IPS-NIHi11 (cell line): ENCODE measurements around the gene OR51M1.

Source experiments
- DNase-seq: peaks from one replicate; pipeline ENCODE4 v3.0.0; 2012; ENCODE audit warnings: mixed read lengths, low spot score

OR51M1 gene

DNA sequence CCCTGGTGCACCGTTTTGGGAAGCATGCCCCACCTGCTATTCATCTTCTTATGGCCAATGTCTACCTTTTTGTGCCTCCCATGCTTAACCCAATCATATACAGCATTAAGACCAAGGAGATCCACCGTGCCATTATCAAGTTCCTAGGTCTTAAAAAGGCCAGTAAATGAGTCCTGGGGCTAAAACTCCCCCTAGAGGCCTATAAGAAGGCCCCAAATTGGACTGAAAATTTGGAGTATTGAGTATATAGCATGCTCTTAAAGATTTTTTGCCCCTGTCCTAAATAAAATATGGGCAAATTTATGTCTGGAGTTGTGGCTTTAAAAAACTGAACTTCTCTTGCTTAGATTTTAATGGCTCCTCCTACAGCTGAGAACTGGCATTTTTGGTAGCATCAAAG lies 6.6 kb downstream of the OR51M1 start:
- no peak for DNase-seq

DNA sequence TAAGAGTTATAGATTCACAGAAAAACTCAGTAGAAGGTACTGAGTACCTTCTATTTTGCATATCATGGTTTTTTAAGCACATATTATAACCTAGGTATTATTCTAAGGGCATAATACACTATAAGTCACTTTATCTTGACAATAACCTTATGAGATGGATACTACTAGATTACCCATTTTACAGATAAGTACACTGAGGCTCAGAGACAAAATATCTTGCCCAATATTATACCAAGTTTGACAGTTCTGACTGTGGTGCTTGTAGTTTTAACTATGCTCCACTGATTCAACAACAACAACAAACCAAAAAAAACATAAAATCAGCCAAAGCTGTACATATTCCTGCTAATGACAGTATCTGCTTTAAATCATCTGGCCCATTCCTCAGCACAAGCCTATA lies 10.5 kb downstream of the OR51M1 start:
- DNase-seq: no peak

DNA sequence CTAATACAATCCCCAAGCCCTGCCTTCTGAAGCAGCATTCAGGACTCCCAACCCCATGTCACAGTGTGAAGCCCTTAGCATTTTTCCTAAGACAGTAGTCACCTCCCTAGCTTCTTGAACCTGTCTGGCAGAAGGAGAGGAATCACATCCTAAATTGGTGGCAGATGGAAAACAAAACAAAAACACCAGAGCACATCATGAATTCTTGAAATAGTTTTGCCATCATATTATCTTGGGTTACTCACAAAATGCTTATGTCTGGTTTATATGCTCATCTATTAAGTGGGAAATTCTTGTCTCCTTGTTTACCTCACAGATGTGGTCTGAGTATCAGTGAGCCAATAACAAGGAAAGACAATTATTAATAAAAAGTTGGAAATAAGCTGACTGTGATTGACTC lies 15.3 kb downstream of the OR51M1 start:
- DNase-seq: no peak

DNA sequence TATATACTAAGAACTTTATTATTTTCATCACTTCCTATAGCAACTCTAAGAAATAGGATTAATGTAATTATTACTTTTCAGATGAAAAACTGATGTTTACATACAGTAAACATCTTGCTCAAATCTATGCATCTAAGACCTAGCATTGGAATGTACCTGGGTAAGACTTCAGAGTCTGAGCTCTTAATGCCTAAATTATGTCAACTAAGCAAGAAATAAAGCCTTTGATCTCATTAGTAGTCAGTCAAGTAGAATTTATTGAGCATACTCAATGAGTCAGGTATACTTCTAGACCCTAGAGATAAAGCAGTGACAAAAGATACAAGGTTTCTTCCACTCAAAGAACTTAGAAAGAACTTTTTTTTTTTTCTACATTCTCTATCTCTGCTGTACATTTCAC lies 21.6 kb downstream of the OR51M1 start:
- no peak for DNase-seq

DNA sequence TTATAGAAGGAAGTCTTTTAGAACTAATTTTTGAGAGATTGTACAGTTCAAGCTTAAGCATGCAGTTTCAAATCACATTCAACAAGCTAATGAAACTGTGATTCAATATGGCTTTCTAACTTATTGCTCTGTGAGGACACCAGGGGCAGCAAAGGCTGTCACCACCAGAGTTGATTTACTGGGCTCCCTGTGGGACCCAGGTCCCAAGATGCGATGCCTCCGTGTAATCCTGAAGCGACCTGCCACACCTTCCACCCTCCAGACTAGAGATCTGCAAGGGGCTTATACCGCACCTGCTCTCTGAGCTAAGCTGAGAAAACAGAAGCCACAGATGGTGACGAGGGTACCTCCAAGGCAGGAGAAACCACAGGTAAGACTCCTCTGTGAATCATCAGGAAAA lies 37.4 kb downstream of the OR51M1 start:
- DNase-seq: peak; percentile 7

DNA sequence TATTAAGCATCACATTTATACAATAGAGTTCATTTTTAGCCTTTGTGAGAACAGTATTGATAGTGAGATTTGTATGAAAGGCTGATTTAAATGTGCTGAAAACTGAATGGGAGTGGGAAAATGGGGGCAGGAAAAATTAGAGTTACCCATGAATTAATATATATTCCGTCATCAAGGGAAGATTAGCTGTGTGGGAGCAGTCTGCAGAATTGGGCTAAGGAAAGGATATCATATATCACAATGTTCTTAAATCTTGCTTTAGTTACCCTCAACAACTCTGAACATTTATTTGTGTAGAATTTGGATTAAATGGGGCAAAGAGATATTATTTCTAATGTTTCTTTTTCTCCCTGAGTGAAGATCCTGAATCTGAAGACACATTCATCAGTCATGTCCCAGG lies 38.2 kb downstream of the OR51M1 start, which contains the start of gene OR51Q1:
Gene OR51Q1 (plus strand): TSS at position 301 of the 400 bp plus-strand sequence. CDS start 90 bp downstream, at position 391.
- DNase-seq: no peak

DNA sequence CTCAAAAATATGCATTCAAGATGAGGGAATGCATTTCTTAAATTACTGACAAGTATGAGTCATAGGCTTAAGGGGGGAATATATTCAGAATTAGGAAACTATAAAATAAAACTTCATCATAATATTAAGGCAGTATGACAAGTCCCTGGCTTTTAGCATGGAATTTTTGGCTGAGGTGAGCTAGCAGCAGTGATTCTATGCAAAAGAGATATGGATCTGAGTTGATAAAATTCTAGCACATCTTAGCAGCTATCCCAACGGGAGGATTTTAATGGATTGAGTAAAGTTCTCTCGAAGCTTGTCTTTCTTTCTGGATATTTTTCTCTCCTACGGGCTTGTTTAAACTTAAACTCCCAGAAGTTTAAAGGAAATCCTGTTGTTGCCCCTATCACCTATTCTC lies 39.5 kb downstream of the OR51M1 start:
- no peak for DNase-seq

DNA sequence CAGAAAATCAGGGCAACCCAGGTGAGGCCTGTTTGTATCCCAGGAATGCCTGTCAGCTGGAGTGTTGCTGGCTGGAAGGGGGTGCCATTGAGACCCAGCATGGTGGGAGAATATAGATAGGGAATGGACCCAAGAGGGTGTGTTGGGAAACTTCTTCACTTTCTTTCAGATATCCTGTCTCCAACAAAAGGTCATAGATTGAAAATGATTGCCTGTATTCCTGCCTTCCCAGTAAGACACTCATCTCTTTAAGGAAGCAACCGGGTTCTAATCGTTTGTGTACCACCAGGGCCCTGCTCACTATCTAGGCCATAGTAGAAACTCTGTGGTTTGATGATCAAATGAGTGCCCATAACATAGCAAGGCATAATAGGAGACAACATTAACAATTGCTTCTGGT lies 57.8 kb downstream of the OR51M1 start, which contains the start of gene OR51I1:
Gene OR51I1 (minus strand): TSS at position 101 of the 400 bp plus-strand sequence. CDS start 0 bp downstream, at position 101.
- no peak for DNase-seq
